ENCODE measurements around the gene ANXA10. TPM values are rescaled to one million over a fixed set of nuclear protein-coding genes. Genes with fewer than 3 reads are reported as not detected.
"Not testable (repeated sequence)": the region's sequence is repeated elsewhere in the genome, so short reads cannot be mapped to it uniquely, and the experiment has no call there.

The ANXA10 gene
- total RNA-seq, 2 donors from 2014 or later: 0.30 TPM; not detected in 1

DNA sequence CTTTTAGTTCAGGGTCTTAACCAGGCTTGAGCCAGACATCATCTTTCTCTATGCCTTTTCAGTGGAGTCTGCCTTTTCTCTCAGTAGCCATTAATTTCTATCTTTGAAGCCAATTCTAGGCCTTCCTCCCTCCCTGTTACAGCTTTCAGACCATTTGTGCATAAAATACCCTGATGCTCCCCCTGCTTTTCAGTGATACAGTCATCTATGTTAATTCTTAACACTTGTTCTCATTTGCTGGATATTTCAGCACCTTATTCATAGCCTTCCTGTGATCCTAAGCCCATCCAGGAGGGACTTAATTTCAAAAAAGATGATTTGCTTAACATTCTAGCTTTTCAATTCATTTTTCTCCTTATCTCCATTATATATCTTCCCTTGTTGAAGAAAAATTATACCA, 42.3 kb downstream of the ANXA10 start:
- Histone ChIP-seq H3K9me3 (no peaks in the 10 kb centered on the region), H3K36me3 (no peaks in the 10 kb centered on the region), H3K4me3 (no peak overlapping the region), H3K9ac (ENCODE audit: low read depth in 2 of 2, low read length in 2 of 2) (no peak overlapping the region), H3K27me3 (no peaks in the 10 kb centered on the region), H3K4me1 (no peaks in the 10 kb centered on the region), H3K27ac (no peak overlapping the region)
- TF ChIP-seq CTCF (IDR thresholded peaks at IDR 0.05): no peak
- no peak for DNase-seq
- intact Hi-C loops (cut with DNase I): no loop called here

DNA sequence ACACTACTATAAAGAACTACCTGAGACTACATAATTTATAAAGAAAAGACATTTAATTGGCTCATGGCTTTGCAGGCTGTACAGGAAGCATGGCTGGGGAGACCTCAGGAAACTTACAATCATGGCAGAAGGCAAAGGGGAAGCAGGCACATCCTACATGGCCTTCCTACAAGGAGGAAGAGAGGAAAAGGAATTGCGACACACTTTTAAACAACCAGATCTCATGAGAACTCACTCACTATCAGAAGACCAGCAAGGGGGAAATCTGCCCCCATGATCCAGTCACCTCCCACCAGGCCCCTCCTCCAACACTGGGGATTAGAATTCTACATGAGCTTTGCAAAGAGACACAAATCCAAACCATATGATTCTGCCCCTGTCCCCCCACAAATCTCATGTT, 43.5 kb downstream of the ANXA10 start:
- H3K36me3 ChIP-seq; DNase-seq; H3K9me3 ChIP-seq; H3K4me3 ChIP-seq; H3K27me3 ChIP-seq; H3K27ac ChIP-seq; H3K9ac ChIP-seq (ENCODE audit: low read depth in 2 of 2, low read length in 2 of 2); H3K4me1 ChIP-seq; intact Hi-C loops (cut with DNase I): not testable (repeated sequence)

DNA sequence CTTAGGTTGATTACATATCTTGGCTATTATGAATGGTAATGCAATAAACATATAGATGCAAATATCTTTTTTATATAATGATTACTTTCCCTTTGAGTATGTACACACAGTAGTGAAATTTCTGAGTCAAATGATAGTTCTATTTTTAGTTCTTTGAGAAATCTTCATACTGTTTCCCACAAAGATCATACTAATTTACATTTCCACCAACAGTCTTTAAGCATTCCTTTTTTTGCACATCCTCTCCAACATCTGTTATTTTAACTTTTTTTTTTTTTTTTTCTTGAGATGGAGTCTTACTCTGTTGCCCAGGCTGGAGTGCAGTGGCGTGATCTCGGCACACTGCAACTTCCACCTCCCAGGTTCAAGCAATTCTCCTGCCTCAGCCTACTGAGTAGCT, 45.4 kb downstream of the ANXA10 start:
- H3K9ac ChIP-seq (ENCODE audit: low read depth in 2 of 2, low read length in 2 of 2); H3K27ac ChIP-seq; intact Hi-C loops (cut with DNase I); H3K4me3 ChIP-seq; H3K36me3 ChIP-seq; DNase-seq; H3K4me1 ChIP-seq; H3K9me3 ChIP-seq; H3K27me3 ChIP-seq: not testable (repeated sequence)

GRCh38 chr4:168138143-168138542, 45.8 kb downstream of the ANXA10 start:
- no peak for TF ChIP-seq CTCF (IDR thresholded peaks at IDR 0.05)
- no peak overlapping the region for H3K4me3 ChIP-seq

GRCh38 chr4:168139336-168139735, 47.0 kb downstream of the ANXA10 start:
- Histone ChIP-seq H3K4me3 (no peak overlapping the region), H3K4me1 (no peaks in the 10 kb centered on the region)
- intact Hi-C loops (cut with DNase I): no loop called here

More at GRCh38 chr4:168138143-168138542, 45.8 kb downstream of the ANXA10 start:
- DNase-seq: no peak
- H3K9me3 ChIP-seq: no peaks in the 10 kb centered on the region
- intact Hi-C loops (cut with DNase I): no loop called here
- H3K4me1 ChIP-seq: no peaks in the 10 kb centered on the region
- H3K27ac ChIP-seq: no peak overlapping the region
- no peaks in the 10 kb centered on the region for H3K36me3 ChIP-seq
- H3K9ac ChIP-seq (ENCODE audit: low read depth in 2 of 2, low read length in 2 of 2): no peak overlapping the region
- no peaks in the 10 kb centered on the region for H3K27me3 ChIP-seq

DNA sequence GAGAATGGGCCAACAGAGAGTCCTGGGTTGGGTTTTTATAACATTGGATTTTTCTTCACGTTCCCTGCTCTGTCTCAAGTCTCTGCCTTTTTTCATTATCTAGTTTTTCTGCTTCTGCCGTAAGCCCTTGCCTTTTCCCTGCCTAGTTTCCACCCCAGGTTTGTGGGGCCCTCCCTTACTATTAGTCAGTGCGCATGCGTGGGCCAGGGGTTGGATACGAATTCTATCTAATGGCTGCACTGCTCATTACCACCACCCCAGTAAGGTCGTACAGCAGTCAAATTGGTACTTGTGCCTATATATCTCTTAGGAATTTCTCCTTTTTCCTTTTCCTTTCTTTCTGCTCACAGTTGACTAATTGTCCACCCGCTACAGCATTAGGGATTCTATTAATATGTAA, 49.4 kb downstream of the ANXA10 start:
- intact Hi-C loops (cut with DNase I): no loop called here
- Histone ChIP-seq H3K27me3 (no peaks in the 10 kb centered on the region), H3K4me3 (no peak overlapping the region), H3K4me1 (no peaks in the 10 kb centered on the region), H3K9ac (ENCODE audit: low read depth in 2 of 2, low read length in 2 of 2) (no peak overlapping the region), H3K27ac (no peak overlapping the region), H3K36me3 (no peaks in the 10 kb centered on the region), H3K9me3 (no peaks in the 10 kb centered on the region)
- no peak for TF ChIP-seq CTCF (IDR thresholded peaks at IDR 0.05)
- no peak for DNase-seq

More at GRCh38 chr4:168139336-168139735, 47.0 kb downstream of the ANXA10 start:
- Histone ChIP-seq H3K27ac (no peak overlapping the region), H3K36me3 (no peaks in the 10 kb centered on the region), H3K9me3 (no peaks in the 10 kb centered on the region), H3K9ac (ENCODE audit: low read depth in 2 of 2, low read length in 2 of 2) (no peak overlapping the region), H3K27me3 (no peaks in the 10 kb centered on the region)
- no peak for TF ChIP-seq CTCF (IDR thresholded peaks at IDR 0.05)
- DNase-seq: no peak

DNA sequence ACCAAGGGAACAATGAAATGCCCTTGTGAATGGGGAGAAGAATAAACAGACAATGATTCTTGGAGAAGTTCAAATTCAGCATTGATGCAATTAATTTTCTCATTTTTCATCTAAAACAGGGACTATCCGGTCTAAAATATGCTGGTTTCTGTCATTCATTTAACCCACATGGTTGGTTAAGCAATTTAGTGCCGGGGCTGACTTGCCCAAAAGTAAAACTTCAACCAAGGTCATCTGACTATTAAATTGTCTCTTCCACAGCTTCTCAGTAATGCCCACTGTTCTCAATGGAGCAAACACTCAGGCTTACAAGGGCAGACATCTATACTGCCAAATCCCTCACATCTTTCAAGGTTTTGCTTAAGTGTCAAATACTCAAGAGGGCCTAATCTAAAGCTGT, 51.3 kb downstream of the ANXA10 start:
- Histone ChIP-seq H3K9me3 (no peaks in the 10 kb centered on the region), H3K36me3 (no peaks in the 10 kb centered on the region), H3K27ac (no peak overlapping the region), H3K27me3 (no peaks in the 10 kb centered on the region), H3K9ac (ENCODE audit: low read depth in 2 of 2, low read length in 2 of 2) (no peak overlapping the region), H3K4me3 (no peak overlapping the region), H3K4me1 (no peaks in the 10 kb centered on the region)
- no peak for TF ChIP-seq CTCF (IDR thresholded peaks at IDR 0.05)
- no peak for DNase-seq
- intact Hi-C loops (cut with DNase I): no loop called here
